Activated CD8-positive, alpha-beta memory T cell treated with anti-CD3 and anti-CD28 coated beads for 24 hours (primary cell): ENCODE data around the gene NEK2.
"Not testable (repeated sequence)": the region's sequence is repeated elsewhere in the genome, so short reads cannot be mapped to it uniquely, and the experiment has no call there.

Experiments used
- DNase-seq: peaks from one replicate; pipeline ENCODE4 v3.0.0-alpha.2; 2020

NEK2 gene

GRCh38 chr1:211693911-211694310 lies 18.5 kb upstream of the NEK2 start:
- DNase-seq = not testable (repeated sequence)

DNA sequence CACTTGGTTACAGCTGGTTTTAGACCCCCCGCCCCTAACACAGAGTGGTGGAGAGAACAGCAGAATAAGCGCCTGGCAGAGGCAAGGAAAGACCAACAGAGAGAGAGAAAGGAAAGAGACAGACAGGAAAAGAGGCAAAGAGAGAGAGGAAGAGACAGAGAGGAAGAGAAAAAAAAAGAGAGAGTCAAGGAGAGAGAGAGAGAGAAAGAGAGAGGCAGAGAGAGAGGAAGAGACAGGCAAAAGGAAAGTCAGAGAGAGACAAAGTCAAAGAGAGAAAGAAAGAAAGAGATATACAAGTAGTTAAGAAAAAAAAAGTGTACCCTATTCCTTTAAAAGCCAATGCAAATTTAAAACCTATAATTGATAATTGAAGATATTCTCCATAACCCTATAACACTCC lies 13.0 kb upstream of the NEK2 start:
- DNase-seq = no peak

DNA sequence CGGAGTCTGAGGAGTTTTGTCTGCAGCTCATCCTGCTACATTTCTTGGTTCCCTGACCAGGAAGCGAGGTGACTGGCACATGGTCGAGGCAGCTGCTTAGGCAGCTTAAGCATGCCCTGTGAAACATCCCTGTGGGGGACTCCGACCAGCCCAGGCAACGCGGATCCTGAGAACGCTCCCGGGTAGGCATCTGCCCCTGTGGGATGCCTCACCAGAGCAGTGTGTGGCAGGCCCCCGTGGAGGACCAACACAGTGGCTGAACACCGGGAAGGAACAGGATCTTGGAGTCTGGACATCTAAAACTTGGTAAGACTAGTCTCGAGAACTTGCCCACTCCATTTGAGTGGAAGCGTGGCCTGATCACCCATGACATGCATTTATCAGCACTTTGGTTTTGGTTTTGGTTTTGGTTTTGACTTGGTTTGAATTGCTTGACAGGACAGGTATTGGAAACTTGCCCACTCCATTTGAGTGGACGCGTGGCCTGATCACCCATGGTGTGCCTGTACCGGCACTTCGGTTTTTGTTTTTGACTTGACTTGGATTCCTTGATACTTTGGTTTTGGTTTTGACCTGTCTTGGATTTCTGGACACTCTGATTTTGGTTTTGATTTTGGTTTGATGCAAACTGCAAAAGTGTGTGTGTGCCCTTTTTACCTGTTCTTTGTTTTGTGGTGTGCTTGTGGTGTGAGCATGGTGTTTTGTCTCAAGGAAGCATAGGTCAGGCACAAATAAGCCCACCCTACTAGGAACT lies 12.2 kb upstream of the NEK2 start:
- DNase-seq = no peak

GRCh38 chr1:211685823-211686222 lies 10.4 kb upstream of the NEK2 start:
- DNase-seq = no peak

- DNase-seq = no peak
Observed at GRCh38 chr1:211684791-211685190, 9.4 kb upstream of the NEK2 start.

- DNase-seq = no peak
Observed at GRCh38 chr1:211684331-211684730, 8.9 kb upstream of the NEK2 start.

DNA sequence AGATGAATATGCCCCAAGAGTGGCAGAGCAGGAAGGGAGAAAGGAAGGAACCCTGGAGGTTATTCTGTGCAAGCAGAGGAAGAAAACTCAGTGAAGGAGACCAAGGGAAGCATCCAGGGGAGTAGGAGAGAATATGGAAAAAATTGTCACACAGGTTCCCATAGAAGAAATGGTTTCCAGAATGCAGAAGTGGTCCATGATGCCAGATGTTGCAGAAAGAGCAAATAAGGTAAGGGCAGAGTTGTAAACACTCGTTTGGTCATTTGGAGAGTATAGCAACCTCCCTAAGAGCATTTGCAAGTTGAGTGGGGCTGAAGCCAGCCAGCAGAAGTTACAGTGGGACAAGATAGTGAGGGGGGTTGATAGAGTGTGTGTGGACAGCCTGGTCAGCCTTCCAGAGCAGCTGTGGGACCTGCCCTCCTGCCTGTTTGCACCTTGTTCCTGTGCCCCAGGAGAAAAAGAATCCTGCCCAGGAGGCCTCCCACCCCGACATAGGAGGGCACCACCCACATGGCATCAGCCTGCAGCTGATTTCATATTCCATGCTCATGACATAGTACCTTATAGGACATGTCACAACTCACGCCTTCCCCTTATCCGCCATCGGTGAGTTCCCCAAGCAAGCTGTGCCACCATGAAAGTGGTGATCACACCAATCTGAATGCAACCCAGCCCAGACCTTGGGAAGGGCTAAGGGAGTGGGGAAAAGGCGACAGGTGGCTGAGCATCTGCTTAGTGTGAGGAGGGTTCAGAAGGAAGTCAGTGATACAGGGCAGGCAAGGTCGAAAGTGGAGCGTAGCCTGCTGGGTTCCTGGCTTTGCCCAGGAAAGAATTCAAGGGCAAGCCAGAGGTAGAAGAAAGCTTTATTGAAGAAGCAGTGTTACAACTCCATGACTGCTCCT lies 8.2 kb upstream of the NEK2 start:
- DNase-seq = no peak

DNA sequence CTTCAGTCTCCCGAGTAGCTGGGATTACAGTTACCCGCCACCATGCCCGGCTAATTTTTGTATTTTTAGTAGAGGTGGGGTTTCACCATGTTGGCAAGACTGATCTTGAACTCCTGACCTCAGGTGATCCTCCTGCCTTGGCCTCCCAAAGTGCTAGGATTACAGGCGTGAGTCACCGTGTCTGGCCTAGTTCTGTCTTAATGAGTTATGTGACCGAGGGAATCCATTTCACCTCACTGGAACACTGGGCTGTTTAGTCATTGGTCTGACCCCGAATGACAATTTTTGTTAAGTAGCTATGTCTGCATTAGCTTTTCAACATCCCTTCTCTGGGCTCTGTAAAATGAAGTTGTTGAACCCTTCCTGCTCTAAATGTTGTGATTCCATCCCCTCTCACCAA lies 6.8 kb upstream of the NEK2 start:
- not testable (repeated sequence) for DNase-seq

DNA sequence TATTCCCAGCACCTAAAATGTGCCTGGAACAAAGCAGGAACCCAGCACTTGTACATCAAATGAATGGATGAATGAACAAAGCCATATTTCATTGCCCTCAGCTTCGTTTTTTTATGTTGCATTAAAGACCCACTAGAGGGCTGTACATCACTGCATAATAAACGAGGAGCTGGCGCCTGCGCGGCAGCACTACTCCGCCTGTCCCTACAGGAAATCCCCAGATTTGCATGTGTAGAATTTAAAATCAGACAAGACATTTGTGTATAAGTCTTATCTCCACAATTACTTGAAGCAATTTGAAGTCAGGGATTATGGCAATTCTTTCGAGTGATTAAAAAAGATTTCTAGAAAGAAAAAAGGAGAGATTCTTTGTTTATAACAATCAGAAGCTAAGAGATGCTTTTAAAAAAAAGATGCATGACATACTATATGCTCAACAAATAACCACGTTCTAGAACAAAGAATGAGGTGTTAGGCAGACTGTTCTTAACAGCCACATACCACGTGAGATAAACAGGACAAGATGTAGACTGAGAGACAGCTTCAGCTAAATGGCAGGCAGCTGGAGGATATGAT lies 5.4 kb upstream of the NEK2 start:
- peak; percentile 70 for DNase-seq

DNA sequence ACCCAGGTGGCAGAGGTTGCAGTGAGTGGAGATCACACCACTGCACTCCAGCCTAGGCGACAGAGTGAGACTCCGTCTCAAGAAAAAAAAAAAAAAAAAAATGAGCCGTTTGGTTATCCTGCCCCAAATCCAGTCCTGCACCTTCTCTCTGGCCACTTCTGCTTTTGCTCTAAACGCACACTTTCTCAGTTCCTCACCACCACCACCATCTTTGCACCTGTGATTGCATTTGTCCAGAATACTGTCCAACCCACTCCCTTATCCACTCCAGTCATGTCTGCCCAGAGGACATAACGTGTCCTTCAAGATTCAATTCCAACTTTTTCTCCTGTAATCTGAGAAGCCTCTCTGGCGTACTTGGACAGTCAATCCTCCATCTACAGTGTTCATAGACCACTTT lies 2.2 kb upstream of the NEK2 start:
- DNase-seq = no peak

DNA sequence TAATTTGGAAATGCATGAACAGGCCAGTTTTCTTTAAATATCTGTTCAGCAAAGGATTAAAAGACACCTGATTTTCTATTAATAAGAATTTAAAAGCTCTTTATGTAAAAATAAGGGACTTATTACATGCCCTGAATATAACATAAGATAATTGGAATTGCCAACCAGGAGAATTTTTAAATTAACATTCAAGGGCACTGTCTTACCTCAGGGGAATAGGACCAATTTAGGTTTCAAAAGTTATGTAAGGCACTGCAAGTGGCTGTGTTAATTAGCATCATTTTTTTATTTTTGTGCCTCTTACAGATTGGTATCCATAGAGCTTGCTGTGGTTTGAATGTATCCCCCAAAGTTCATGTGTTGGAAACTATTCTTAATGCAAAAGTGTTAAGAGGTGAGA lies 1.3 kb upstream of the NEK2 start:
- no peak for DNase-seq

DNA sequence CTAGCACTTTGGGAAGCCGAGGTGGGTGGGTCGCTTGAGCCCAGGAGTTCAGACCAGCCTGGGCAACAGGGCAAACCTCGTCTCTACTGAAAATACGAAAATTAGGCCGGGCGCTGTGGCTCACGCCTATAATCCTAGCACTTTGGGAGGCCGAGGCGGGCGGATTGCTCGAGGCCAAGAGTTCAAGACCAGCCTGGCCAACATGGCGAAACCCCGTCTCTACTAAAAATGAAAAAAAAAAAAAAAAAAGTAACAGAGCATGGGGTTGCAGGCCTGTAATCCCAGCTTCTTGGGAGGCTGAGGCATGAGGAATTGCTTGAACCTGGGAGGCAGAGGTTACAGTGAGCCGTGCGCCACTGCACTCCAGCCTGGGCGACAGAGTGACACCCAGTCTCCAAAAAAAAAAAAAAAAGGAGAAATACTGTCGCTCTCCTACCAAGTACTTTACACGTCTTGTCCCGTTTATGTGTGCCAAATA lies 724 bp upstream of the NEK2 start:
- no peak for DNase-seq

- DNase-seq = no peak
Observed at GRCh38 chr1:211667065-211667617, 8.3 kb downstream of the NEK2 start.

GRCh38 chr1:211660718-211661222 lies 14.7 kb downstream of the NEK2 start:
- DNase-seq = peak; percentile 41

GRCh38 chr1:211656728-211657127 lies 18.7 kb downstream of the NEK2 start:
- peak; percentile 46 for DNase-seq

- DNase-seq = peak; percentile 91
Observed at GRCh38 chr1:211654838-211655787, 20.3 kb downstream of the NEK2 start.

- peak; percentile 43 for DNase-seq
Observed at GRCh38 chr1:211653959-211654496, 21.4 kb downstream of the NEK2 start.

DNA sequence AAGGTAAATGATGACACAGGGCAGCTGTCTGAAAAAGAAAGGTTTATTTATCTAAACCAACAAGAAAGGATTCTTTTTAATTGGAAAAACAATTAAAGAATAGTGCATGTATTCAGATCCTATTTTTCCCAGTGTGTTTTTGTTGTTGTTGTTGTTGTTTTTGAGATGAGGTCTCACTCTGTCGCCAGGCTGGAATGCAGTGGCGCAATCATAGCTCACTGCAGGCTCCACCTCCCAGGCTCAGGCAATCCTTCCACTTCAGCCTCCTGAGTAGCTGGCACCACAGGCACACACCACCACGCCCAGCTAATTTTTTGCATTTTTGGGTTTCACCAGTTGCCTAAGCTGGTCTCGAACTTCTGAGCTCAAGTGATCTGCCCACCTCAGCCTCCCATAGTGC lies 22.1 kb downstream of the NEK2 start:
- peak; percentile 32 for DNase-seq

DNA sequence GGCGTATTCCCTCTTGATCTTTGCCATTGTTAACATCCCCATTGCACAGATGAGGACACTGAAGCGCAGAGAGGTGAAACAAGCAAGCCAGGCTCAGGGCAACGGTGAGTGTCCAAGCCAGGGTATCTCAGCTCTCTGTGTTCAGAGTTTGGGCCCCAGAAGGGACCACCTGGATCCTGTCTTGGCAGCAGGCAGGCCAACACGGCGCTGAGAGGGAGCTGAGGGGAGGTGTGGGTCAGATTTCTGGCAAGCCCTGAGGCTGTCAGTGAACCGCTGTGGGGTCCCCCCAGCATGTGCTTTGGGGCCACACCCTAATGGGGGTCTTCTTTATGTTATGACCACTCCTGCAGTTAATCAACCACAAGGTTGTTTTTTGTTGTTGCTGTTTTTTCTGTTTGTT lies 23.1 kb downstream of the NEK2 start:
- peak; percentile 15 for DNase-seq

DNA sequence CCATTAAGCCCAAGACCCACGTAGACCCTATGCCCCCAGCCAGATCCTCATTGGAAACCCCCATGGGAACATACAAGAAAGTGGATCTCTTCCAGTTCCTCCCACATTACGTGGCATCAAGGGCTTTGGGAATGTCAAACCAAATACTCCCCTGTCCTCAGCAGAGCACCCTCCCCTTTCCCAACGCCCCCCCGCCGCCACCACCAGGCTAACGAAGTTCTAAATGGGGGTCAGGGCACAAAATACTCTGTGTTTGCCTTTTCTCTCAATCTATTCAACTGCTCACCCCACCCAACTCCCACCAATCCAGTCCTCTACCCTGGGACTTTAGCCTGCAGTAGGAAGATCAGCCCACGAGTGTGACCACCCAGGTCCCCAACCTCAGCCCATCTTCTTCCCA lies 24.5 kb downstream of the NEK2 start:
- DNase-seq = no peak
